HG03039 (cell line): ENCODE measurements around the gene SEMA6B.

Experiments used
- ATAC-seq: cut with Tn5 transposase; IDR thresholded peaks from one replicate; pipeline ENCODE4 v1.9.1; 2021; ENCODE audit warnings: mild to moderate bottlenecking, moderate library complexity; ENCODE audit not compliant: unreplicated experiment

Gene SEMA6B

DNA sequence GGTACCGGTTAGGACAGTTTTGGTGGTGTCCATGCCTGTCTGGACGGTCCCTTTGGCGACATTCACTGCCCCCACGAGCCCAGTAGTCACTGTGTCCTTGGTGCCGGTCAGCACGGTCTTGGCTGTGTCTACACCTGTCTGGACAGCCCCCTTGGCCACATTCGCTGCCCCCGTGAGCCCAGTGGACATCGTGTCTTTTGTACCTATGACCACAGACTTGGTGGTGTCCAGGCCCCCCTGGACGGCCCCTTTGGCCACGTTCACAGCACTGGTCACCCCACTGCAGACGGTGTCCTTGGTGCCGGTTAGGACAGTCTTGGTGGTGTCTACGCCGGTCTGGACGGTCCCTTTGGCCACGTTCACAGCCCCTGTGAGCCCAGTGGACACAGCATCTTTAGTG is 47.4 kb downstream of the SEMA6B start:
- no peak for ATAC-seq

DNA sequence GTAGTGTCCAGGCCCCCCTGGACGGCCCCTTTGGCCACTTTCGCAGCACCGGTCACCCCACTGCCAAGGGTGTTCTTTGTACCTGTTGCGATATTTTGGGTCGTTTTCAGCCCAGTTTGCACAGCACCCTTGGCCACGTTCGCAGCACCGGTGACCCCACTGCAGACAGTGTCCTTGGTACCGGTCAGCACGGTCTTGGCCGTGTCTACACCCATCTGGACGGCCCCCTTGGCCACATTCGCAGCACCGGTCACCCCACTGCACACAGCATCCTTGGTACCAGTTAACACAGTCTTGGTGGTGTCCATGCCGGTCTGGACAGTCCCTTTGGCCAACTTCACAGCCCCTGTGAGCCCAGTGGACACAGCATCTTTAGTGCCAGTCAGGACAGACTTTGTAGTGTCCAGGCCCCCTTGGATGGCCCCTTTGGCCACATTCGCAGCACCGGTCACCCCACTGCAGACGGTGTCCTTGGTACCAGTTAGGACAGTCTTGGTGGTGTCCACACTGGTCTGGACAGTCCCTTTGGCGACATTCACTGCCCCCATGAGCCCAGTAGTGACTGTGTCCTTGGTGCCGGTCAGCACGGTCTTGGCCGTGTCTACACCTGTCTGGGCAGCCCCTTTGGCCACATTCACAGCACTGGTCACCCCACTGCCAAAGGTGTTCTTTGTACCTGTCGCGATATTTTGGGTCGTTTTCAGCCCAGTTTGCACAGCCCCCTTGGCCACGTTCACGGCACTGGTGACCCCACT is 48.0 kb downstream of the SEMA6B start:
- no peak for ATAC-seq

DNA sequence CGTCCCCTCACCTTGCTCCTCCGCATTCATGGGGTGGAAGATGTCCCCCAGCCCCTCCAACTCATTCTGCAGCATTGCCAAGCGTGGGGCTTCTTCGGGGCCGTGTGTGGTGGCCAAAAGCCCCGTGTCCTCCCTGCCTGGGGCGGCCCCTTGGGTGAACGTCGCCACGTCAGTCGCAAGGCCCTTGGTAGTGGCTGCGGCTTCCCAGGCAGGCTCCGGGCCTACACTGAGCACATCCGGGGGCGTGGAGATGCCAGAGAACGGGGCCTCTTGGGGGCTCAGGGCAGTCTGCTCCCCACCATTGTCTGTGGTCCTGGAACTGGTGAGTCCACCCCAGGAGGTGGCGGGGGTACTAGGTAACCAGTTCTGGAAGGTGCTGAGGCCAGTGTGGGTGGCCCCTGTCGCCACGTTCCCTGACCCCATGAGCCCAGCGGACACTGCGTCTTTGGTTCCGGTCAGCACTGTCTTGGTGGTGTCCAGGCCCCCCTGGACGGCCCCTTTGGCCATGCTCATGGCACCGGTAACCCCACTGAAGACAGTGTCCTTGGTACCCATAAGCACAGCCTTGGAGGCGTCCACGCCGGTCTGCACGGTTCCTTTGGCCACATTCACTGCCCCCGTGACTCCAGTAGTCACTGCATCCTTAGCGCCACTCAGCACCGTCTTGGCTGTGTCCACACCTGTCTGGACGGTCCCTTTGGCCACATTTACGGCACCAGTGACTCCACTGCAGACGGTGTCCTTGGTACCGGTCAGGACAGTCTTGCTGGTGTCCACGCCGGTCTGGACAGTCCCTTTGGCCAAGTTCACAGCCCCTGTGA is 48.8 kb downstream of the SEMA6B start:
- no peak for ATAC-seq

DNA sequence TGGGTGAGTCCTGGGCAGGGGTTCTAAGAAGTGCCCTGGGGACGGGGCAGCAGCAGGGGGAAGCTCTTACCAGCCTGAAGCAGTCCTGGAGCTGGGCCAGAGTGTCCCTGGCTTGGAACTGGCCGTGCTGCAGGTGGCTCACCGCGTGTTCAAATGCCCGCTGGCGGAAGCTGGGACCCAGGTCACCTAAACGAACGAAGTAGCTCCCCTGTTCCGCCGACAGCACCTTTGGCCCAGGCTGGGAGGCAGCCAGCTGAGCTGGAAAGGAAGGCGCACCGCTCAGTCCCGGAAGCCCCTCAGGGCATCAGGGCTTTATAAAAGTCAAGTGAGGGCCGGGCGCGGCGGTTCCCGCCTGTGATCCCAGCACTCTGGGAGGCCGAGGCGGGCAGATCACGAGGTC is 50.8 kb downstream of the SEMA6B start:
- ATAC-seq: no peak

- ATAC-seq: no peak
These were observed 51.7 kb downstream of the SEMA6B start for GRCh38 chr19:4507804-4508203.

DNA sequence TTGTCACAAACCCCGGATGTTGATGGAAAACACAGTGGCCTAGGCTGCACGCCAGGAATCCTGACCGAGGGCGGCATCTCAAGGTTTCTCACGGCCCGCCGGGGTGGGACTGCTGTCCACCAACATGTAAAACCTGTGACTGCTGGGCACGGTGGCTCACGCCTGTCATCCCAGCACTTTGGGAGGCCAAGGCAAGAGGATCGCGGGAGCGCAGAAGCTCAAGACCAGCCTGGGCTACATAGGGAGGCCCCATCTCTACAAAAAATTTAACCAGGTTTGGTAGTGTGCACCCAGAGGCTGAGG is 52.4 kb downstream of the SEMA6B start:
- ATAC-seq: no peak

DNA sequence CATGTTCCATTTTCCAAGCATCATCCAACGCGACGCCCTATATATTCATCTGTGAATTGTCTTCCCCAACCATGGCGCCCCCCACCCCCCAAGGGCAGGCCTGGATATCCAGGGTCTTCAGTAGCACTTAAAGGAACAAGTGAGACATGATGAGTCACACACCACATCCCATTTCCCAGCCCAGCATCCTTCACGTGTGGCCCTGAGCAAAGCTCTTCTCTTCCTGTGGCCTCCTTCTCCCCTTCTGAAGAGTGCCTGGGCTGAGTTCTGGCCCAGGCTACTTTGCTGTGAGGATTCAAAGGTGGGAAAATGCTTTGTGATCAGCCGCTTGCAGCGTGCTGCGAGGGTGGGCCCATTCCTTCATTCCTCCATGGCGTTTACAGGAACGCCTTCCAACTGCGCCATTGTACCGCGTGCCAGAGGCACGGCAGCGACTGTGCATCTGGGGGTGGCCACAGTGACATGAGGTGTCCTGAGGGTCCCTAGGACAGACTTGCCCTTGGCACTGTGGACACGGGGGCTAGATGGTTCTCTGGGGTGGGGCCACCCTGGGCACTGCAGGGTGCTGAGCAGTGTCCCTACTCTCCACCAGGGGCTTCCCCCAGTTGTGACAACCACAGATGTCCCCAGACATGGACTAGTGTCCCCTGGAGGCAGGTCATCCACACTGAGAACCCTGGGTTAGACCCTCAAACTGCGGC is 52.9 kb downstream of the SEMA6B start:
- no peak for ATAC-seq

DNA sequence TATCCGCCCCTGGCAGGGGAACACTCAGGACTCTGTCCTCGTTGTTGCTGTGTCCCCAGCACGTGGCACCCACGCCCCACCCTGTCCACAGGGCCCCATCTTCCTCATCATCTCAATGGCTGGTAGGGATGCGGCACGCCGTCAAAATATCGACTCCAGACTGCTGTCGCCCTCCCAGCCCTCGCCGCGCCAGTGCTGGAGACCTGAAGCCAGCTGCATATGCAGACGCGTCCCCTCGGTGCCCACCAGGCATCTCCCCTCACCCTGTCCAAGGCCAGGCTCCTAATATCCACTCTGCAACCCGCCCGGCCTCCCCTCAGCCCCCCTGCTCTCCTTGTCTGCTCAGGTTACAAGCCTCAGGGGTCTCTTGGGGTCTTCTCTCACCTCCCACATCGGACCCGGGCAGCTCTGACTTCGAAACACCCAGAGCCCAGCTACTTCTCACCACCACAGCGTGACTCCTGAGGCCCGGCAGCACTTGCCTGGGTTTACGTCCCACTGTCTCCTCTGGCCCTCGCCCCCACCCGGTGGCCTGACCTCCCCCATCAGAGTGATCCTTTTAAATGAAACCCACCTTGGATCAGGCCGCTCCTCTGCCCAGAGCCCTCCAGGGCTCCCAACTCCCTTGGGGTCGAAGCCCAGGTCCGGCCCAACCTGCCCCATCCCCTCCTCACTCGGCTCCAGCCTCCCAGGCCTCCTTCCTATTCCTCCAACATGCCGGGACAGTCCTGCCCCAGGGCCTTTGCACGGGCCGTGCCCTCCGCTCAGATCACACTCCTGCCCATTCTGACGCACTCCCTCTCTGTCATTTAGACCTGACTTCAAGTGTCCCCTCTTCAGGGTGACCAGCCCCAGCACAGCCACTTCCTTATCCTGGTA is 53.7 kb downstream of the SEMA6B start:
- no peak for ATAC-seq

DNA sequence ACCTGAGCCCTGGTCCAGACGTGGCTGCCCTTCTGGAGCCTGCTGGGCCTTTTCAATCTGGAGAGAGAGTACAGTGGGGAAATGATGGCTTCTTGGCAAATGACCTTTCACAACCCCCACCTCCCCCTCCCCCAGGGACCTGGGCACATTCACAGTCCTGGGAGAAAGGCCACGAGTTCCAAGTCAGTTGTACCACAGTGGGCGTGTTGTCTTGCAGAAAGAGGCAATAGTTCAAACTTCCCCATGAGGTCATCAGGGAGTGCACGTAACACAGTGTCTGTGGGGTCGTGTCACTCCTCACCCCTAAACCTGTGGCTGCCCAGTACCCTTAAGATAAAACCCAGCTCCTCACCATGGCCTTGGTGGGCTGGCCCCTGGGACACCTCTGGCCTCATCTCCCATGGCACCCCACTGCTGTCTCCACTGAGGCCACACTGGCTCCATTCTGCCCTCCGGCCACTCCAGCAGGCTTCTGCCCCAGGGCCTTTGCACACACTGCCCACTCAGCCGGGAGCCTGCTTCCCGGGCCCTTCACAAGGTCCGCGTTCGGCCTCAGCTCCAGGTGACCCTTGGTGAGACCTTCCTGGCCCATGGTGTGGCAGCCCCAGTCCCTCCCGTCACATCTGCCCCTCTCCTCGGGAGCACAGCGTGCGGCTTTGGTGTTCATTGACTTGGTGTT is 54.5 kb downstream of the SEMA6B start:
- no peak for ATAC-seq

- no peak for ATAC-seq
These were observed 55.2 kb downstream of the SEMA6B start for GRCh38 chr19:4504297-4504701.

DNA sequence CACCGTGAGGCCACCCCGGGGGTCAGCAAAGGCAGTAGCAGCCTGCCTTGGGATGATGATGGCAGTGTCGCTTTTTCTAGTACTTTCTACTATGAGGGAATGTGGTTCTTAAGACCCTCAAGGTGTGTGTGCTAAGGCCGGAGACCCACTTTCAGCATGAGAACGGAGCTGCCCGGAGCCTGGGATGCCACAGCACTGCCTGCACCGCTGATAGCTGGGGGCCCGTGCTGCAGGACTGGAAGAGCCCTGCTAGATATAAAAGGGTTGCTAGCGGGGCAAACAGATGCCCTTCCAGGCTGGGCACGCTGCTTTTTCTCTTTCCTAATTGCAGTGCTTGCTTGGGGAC is 55.7 kb downstream of the SEMA6B start:
- no peak for ATAC-seq

- ATAC-seq: no peak
These were observed 56.2 kb downstream of the SEMA6B start for GRCh38 chr19:4503132-4503824.

DNA sequence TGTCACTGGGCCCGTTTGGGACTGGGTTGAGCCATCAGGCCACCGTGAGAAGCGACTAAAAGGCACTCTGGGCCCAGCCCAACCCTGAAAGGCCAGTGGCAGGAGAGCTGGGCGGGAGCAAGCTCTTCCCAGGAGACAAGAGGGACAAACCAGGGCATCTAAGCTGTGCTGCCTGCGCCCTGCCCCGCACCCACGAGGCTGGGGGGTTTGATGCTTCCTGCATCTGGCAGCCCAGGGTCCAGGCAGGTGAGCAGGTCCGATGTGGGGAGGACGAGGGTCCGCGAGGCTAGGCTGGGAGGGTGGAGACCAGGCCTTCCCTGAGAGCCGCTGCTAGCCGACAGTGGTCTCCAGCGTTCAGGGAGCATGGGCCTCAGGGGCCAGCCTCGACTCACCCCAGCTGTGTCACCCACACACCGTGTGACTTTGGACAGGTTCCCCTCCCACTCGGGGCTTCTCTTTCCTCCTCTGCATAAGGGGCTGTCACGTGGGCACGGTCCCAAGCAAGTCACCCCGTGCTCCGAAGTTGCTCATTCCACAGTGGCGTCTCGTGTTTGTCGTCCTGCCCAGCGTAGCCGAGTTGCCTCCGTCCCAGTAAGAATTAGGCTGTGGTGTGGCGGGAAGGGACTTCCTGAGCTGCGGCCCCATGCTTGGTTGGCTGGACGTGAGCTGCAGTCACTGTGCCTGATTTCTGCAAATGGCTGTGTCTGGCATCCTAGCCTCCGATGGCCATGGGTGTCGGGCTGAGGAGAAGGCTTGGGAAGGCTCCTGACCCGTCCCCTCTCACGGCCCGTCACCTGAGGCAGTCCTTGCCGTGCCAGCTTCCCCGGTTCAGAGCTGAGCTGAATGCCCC is 57.0 kb downstream of the SEMA6B start:
- ATAC-seq: no peak

GRCh38 chr19:4501691-4502090 is 57.8 kb downstream of the SEMA6B start:
- ATAC-seq: no peak

- no peak for ATAC-seq
These were observed 58.5 kb downstream of the SEMA6B start for GRCh38 chr19:4500841-4501591.

DNA sequence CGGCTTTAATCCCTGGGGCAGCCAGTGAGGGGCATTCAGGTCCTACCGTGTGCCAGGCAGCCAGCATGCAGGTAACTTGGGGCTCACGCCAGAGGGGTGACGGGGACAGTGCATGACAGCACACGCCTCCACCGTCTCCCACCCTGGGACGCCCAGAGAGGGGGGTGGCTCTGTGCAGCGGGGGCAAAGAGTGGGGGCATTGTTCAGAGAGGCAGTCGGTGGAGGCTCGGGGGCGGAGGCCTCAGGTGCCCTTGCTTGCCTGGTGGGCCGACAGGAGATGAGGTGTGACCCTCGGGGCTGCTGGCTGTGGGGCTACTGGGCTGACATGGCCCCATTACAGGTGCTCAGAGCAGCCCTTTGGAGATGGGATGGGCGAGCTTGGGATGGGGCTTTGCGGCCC is 59.6 kb downstream of the SEMA6B start:
- ATAC-seq: no peak

DNA sequence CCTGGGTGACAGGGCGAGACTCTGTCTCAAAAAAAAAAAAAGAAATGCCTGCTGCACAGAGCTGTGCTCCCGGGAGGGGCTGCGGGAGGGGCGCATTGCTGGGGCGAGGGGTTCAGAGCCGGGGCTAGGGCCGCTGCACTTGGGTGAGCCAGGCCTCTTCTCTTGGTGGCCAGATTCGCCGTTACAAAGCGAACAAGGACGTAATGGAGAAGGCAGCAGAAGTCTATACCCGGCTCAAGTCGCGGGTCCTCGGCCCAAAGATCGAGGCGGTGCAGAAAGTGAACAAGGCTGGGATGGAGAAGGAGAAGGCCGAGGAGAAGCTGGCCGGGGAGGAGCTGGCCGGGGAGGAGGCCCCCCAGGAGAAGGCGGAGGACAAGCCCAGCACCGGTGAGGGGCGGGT is 60.2 kb downstream of the SEMA6B start:
- no peak for ATAC-seq

- ATAC-seq: no peak
These were observed 60.8 kb downstream of the SEMA6B start for GRCh38 chr19:4498694-4499093.
